D721Med (cell line): Measurements from ENCODE around the gene ZNF547.
"Not testable (repeated sequence)": the region's sequence is repeated elsewhere in the genome, so short reads cannot be mapped to it uniquely, and the experiment has no call there.

ENCODE experiments used
- DNase-seq: peaks from one replicate; pipeline ENCODE4 v3.0.0; 2011; ENCODE audit warnings: low spot score; ENCODE audit not compliant: insufficient read length
- FAIRE-seq: peaks from 2 replicates; lab custom pipeline; 2011; peaks lifted over from hg19 to GRCh38; lab: Jason Lieb, UNC
- CTCF ChIP-seq: IDR thresholded peaks from 2 replicates; pipeline ENCODE4 v1.5.1; 2012; ENCODE audit warnings: mild to moderate bottlenecking, control low read depth; ENCODE audit not compliant: insufficient read depth; ENCODE audit errors: missing control alignments

ZNF547 gene

GRCh38 chr19:57363688-57364181, 384 bp downstream of the ZNF547 start:
- TF ChIP-seq CTCF: no peak
- DNase-seq: no peak
- FAIRE-seq: no peak

- TF ChIP-seq CTCF: no peak
- DNase-seq (no peak), FAIRE-seq (no peak)
Measured at GRCh38 chr19:57366776-57367175, 3.4 kb downstream of the ZNF547 start.

DNA sequence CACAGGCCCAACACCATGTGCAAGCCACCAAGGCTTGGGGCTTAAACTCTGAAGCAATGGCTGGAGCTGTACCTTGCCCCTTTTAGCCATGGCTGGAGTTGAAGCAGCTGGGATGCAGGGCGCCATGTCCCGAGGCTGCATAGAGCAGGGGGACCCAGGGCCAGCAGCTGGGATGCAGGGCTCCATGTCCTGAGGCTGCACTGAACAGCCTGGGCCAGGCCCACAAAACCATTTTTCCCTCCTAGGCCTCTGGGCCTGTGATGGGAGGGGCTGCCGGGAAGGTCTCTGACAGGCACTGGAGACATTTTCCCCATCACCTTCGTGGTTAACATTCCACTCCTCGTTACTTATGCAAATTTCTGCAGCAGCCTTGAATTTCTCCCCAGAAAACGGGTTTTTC, 10.8 kb downstream of the ZNF547 start:
- DNase-seq (no peak), FAIRE-seq (no peak)
- TF ChIP-seq CTCF: no peak

- FAIRE-seq, DNase-seq: not testable (repeated sequence)
Measured at GRCh38 chr19:57374647-57375046, 11.3 kb downstream of the ZNF547 start.

DNA sequence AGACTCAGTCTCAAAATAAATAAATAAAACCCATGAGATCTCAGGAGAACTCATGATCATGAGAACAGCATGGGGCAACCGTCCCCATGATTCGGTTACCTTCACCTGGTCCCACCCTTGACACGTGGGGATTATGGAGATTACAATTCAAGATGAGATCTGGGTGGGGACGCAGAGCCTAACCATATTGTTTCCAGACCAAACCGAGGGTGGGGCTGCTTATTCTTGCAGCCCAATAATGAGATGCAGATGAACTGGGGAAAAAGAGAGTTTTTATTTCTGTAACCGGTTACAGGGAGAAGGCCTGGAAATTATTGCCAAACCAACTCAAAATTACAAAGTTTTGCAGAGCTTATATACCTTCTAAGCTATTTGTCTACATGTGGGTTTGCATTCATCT, 12.8 kb downstream of the ZNF547 start:
- FAIRE-seq (no peak), DNase-seq (no peak)
- TF ChIP-seq CTCF: no peak

DNA sequence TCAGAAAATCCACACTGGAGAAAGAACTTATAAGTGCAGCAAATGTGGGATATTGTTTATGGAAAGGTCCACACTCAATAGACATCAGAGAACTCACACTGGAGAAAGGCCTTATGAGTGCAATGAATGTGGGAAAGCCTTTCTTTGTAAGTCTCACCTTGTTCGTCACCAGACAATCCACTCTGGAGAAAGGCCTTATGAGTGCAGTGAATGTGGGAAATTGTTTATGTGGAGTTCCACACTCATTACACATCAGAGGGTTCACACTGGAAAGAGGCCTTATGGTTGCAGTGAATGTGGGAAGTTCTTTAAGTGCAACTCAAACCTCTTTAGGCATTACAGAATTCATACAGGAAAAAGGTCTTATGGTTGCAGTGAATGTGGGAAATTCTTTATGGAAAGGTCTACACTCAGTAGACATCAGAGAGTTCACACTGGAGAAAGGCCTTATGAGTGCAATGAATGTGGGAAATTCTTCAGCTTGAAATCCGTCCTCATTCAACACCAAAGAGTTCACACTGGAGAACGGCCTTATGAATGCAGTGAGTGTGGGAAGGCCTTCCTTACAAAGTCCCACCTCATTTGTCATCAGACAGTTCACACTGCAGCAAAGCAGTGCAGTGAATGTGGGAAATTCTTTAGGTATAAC, 14.3 kb downstream of the ZNF547 start:
- DNase-seq: no peak
- no peak for FAIRE-seq
- no peak for TF ChIP-seq CTCF

DNA sequence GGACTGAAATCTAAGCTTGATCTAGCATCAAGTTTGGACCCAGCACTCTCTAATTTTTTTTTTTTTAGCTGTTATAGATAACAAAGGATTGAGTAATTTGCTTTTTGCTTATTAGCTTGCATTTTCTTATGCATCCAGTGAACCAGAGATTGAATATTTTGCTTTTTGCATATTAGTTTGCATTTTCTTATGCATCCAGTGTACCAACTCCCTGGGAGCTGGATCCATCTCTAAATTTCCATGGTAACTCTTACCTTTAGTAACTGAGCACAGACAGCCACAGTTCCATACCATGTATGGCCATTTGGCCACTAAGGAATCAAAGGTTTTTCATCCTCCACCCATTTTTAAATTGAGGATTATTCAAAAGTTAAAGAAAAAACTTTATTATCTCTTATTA, 17.6 kb downstream of the ZNF547 start:
- TF ChIP-seq CTCF: no peak
- FAIRE-seq: no peak
- no peak for DNase-seq
